ENCODE results near the gene PCDHGA6.

DNA sequence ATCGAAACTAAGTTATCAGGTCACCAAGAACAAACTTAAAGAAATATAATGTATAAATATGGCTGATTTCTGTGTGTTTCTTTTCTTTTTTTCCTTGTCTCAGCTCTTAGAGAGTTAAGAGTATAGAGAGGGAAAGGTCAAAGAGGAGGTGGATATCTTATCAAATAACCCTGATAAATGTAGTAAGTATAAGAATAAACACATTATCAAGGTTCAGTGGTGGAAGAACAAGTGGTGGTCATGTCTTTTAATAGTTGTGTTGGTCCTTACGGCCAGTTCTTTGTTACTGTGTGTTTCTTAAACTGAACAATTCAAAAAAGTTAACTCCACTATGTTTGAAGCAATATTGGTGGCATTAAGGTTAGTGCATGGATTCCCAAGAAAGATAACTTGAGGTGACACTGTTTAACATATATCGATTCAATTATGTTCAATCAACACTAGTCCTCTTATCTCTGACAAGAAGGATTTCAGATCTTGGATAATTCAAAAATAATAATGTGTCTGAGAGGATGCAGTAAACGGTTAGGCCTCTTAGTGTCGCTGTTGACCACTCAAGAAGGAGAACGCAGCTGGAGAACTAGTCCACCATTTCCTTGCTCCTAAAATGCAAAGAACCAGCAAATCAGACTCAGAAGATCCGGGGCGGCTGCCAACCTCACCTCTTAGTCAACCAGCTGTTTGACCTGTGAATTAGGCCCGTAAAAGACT lies 30.3 kb upstream of the PCDHGA6 start, which contains the start of gene PCDHGA3:
- no peak for TF ChIP-seq GATA2 (IDR thresholded peaks at IDR 0.05; ENCODE audit: low read depth, low read length)
- no peak for TF ChIP-seq GATA3 (IDR thresholded peaks at IDR 0.05; ENCODE audit: low read depth, low read length)
